IPS DF 19.7 (cell line): ENCODE results near the gene CRMP1.
"Not testable (repeated sequence)": the region's sequence is repeated elsewhere in the genome, so short reads cannot be mapped to it uniquely, and the experiment has no call there.

Experiments used
- DNase-seq: peaks from one replicate; pipeline ENCODE4 v3.0.0-alpha.2; 2013; ENCODE audit warnings: low read depth, low spot score

Gene CRMP1

DNA sequence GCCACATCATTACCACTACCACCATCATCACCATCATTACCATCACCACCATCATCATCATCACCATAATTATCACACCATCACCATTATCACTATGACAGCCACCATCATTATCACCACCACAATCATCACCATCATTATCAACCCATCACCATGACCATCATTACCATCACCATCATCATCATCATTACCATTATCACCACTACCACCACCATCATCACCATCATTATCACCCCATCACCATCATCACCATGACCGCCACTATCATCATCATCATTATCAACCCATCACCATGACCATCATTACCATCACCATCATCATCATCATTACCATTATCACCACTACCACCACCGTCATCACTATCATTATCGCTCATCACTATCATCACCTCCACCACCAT is 36.5 kb downstream of the CRMP1 start:
- DNase-seq = not testable (repeated sequence)

DNA sequence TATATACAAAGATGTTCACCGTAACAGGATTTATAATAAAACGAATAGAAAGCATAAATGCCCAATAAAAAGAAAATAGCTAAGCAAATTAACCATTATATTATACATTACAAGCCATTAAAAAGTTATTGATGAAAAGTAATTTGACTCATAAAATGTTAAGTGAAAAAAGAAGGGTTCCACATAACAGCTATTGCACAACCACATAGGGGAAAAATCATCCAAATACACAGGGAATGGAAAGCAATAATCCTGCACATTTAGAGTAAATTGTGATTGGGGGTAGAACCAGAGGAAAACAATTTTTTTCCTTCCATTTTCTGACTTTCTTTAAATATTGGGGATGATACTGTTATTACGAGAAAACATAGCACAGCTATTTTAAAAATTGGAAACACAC is 38.0 kb downstream of the CRMP1 start:
- DNase-seq = no peak

DNA sequence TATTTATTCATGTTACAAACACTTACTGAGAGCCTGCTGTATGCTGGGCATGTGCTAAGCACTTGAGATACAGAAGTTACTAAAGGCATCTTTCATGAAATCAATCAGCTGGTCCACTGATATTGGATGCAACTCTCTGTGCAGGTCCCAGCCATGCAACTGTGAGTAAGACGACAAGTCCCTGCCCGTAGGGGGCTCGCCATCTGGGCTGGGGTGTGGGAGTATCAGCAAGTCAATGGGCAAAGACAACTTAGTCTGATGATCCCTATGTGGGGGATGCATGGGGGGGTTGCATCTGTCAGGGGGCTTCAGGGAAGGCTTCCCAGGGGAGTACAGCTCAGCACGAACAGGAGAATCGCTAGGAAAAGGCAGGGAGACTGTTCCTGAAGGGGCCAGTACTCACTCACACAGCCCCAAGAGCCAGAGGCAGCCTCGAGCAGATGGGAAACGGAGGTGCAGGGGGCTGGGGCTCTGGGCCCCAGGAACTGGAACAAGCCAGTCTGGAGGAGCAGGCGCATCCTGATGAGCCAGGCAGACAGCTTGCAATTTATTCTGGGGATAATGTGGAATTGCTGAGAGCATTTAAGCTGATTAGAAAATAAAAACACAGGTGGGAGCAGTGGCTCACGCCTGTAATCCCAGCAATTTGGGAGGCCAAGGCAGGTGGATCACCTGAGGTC is 40.2 kb downstream of the CRMP1 start:
- no peak for DNase-seq

DNA sequence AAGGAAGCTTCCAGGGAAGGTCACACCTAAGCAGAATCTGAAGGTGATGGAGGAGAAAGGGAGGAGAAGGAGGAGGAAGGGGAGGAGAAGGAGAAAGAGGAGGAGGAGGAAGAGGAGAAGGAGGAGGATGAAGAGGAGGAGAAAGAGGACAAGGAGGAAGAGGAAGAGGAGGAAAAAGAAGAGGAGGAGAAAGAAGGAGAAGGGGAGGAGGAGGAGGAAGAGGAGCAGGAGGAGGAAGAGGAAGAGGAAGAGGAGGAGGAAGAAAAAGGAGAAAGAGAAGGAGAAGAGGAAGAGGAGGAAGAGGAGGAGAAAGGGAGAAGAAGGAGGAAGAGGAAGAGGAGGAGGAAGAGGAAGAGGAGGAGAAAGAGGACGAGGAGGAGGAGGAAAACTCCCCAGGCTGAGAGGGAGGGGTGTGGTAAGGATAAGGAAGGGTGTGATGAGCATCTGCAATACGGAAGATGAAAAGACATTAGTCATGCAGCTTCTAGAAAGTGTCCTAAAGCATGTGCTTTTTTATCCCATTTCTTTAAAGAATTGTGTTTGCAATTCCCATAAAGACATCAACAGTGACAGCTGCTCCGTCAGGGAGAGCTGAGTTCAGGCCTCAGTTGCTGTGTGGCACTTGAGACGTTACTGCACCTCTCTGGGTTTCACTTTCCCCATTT is 41.1 kb downstream of the CRMP1 start:
- DNase-seq = no peak

DNA sequence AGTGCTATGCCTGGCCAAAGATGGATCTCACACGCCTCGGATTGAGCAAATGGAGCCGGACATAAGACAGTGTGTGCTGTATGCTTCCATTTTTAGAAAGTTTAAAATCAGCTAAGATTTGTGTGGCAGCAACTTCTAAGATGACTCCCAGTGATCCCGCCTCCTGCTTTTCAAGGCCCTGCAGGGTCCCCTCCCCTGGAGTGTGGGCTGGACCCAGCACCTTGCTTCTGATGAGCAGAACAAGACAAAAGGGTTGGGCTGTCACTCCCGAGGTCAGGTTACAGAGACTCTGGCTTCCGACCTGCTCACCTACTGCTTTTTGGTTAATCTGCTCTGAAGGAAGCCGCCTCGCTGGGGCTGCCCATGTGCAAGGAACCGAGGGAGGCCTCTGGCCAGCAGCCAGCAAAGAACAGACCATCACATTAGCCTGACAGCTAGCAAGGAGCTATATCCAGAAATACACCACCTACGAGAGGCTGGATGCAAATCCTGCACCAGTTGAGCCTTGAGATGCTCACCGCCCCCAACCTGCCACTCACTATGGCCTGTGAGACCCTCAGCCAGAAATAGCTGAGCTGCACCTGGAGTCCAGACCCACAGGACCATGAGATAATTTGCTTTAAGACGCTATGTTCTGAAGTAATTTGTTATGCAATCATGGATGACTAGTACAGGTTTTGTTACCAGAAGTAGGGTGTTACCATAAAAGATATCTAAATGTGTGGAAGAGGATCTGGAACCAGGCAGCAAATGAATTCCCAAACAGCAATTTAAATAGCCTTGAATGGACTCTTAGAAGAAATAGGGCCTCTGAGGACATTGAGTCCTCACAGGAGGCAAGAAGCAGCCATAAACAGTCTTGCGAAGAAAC is 47.6 kb downstream of the CRMP1 start:
- no peak for DNase-seq

DNA sequence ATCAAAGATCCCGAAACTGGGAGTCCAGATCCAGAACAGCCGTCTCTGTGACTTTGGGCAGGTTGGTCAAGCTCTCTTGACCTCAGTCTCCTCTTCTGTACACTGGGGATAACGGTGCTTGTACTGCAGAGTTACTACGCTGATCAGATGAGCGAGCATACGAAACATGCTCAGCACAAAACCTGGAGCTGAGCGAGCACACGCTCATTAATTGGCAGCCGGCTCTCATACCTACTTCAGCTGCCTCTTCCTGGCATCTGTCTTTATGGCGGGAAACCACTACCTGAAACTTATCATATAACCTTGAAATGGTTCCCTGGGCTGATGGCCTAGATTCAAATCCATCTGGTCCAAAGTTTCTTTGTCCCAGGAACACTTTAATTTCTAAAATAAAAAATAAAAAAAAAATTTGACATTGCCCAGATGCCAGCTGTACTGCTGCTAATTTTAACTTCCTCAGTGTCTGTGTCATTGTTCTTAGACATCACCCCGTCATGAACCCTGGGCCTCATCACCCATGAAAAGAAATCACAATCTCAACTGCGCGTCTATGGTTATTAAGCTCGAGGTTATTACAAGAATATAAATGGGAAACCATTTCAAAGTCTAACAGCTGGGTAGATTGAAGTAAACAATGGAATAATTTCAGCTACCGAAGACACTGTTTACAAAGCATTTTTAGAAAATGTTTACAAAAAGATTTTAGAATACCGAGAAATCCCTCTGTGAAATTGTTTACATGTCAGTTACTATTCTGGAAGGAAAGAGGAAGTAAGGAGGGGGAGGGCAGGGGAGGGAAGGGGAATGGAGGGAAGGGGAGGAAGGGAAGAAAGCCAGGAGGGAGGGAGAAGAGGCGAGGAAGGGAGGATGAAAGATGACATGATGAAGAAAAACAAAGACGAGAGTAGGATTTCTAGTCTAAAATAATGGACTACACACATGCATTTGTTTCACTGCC is 49.0 kb downstream of the CRMP1 start:
- DNase-seq = no peak

DNA sequence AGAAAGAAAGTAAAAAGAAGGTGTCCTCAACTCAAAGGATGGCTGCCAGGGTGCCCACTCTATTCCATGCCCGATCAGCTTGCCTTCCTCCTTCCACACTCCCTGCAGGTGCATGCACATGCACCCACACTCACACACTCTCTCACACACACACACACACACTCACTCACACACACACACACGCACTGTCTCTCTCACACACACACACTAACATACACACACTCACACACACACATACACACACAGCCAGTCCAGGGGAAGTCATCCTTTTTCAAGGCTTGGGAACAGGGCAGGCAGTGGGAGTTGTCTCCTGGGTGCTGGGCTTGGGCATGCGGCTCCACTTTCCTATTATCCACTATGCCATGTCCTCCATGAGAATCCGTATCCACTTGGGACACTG is 50.4 kb downstream of the CRMP1 start:
- DNase-seq = no peak

DNA sequence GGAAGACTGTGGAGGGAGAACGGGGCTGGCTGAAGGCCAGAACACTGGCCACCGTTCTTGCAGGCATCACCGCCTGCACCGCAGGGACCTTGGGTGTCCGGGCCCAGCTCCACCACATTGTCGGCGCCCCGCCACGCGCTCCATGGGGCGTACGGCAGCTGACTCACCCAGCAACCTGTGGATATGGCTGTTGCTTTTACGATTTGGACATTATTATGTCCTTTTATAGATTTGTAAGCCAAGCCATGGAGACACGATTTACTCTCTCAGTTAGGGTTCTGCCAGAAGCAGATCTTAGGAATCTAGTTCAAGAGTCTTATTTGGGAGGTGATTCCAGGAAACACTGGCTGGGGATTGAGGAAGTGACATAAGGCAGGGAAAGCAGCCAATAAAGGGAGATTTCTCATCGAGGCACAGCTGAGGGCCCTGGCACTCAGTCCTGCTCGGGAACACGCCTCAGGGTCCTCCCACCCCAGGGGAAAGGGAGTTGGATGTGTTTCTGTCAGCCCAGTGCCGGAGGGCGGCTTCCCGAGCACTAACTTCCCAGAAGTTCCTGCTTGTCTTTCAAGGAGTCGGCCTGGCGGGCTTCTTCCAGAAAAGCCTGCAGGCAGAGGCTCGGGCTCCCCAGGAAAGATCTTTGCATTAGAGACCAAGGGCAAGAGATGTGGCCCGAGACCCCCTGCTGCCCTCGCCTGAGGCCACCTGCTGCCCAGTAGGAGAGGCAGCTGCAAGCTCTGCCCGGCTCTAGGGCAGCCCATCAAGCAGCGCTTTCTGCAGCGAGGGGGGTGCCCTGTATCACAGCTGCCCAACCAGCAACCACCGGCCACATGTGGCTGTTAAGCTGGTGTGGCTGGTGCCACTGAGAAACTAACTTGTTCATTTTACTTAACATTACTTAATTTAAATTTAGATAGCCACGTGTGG is 52.9 kb downstream of the CRMP1 start:
- no peak for DNase-seq

DNA sequence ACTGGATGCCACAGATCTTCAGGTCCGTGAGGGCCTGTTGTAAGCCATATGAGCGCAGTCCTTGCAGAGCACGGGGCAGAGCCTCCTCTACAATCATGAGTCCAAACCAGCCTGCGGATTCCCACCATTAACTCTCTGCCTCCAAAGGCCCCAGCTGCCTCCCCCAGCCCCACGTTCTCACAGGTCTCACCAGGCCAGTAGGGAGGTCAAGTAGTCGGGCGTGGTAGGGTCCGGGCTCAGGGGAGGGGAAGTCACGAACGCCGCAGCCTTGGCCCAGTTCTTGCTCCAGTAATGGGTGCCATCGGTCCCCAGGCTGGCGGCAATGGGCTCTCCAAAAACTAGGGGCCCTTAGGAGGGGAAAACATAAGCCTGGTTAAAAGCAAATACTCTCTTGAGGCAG is 53.6 kb downstream of the CRMP1 start:
- DNase-seq = no peak

DNA sequence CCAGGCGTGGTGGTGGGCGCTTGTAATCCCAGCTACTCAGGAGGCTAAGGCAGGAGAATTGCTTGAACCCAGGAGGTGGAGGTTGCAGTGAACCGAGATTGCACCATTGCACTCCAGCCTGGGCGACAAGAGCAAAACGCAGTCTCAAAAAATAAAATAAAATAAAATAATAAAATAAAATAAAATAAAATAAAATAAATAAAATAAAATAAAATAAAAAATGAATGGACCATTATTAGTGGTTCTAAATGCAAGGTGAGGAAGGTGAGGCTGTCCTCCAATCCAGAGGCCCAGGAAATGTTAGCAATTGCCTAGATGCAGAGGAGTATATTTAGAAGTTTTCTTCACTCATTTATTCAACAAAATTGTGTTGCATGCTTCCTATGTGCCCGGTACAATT is 55.4 kb downstream of the CRMP1 start:
- DNase-seq = not testable (repeated sequence)

DNA sequence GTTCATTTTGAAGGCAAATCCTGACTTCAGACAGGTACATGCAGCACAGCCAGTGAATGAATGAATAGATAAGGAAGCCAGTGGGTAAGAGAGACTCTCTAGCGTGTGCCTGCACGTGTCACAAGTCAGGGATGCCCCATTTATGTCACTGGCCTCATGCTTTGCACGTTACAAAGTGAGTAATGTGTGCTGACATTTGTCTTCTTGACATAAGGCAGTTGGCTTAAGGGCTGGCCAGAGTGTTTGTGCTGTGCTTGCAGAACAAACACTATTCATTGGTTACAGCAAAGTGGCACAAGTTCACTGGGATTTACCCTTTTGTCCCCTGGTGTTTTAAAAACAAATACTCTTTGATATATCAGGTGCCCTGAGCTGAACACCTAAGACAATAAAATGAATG is 55.9 kb downstream of the CRMP1 start:
- no peak for DNase-seq

DNA sequence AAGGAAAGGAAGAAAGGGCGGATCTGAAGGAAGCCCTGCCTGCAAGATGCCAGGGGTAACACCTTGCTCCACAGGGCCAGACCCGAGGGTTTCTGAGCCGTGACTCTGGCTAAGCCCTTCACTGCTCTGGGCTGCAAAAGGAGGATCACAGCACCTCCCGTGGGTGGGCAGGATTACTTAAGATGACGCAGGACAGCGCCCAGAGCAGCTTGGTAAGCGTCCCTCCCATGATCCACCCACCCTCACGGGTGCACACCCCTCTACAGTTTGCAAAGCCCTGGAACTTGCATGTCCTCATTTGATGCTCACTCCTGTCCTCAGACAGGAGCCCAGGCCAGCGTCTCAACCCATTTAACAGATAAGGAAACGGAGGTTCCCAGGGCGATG is 64.9 kb downstream of the CRMP1 start:
- DNase-seq = no peak

DNA sequence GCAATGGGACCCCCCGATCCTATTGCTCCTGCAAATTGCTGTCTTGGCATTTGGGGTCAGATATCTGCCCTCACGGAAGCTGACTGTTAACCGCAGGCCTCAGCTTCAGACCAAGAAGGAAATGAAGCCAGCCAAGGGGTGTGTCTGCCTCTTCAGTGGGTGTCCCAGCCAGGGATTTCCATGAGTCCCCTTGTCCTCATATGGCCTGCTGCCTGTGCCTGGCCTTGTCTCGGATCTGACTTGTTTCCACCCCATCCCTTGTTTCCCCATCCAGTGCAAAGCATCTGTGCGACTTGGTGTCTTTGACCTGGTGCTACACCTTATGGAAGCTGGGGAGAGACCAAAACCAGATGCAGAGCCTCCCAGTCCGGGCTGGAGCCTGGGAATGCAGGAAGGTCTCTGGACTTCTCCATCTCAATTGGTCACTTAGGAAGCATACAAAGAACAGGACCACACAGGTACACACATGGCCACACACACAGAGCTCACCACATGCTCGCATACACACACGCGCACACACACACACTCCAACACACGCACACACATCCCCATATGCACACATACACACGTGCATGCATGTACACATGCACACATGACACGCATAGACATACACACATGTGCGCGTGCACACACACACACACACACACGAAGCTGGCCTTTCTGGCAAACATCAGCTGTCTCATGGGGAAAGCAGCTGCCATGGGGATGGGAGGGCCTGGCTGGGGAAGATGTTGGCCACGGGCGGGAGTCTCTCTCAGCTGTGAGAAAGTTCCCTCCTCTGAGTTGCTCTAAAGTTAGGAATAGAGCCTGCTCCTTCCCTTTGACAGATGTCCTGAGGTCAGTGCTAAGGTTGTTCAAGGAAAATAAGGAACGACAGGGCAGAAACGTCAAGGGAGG is 65.5 kb downstream of the CRMP1 start:
- no peak for DNase-seq

DNA sequence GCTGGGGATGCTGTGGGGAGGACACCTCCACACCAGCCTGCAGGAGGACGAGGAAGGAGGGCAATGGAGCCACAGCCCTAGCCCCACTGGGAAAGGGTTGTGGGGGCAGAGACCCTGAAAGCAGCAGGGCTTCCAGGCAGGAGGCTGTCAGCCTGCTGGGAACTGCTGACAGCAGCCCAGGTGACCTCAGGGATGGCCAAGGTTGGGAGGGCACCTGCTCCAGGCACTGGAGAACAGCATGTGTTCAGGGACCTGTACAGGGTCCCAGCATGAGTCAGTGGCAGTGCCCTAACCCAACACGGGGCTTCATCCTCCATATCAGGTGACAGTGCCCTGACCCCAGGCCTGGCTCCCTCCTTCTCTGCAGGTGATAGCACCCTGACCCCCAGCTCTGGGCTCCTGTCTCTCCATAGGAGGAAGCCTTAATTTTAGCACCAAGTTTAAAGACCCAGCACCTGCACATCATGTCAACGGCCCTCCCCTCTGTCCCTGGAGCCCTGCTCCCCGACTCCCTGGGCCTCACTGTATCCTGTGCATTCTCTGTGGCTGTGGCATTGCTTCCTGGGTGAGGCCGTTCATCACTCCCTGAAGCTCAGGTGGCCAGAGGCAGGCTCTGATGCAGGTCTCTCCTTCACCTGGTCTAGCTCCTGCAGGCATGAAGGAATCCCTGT is 66.3 kb downstream of the CRMP1 start:
- DNase-seq = no peak

DNA sequence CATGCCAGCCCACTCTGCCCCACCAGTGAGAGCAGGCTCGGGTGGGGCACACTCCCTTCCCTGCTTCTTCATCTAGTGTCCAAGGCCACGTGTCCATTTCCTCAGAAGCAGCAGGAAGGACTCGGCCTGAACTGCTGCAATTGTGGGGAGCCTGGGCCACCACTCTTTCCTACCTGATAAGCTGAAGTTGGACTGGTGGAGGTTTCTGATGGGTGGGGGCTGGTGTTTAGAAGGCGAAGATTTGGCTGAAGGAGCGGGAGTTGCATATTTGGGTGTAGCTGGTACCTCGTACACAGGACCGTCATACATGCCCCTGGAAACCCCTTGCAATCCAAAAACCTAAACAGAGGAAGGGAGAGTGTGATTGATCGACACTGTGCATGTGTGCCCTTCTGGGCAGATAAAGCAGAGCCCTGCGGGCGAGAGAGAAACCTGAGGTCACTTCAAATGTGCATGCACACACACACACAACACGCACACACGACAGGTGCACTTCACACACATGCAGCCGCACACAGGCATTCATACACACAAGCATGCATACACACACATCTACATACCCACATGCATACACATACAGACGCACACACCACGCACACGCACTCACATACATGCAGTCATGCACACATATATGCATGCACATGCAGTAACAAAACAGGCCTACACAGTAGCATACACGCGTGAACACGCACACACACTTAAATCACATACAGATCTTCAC is 67.4 kb downstream of the CRMP1 start:
- DNase-seq = no peak

DNA sequence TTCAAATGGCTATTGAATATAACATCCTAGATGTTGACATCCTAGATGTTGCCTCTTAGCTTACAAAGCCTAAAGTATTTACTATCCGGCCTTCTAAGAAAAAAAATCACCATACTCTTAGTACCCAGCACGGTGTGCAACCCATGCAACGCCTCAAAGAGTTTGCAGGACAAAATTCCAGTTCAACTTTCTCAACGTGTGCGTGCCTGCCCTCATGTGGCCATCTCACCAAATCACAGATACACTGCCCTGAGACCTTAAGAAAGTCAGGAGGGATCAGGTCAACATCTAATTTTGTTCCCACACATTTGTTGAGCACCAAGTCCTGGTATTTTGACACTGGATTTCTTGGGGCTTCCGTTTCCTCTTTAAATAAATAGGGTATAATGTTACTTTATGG is 68.3 kb downstream of the CRMP1 start:
- DNase-seq = no peak

DNA sequence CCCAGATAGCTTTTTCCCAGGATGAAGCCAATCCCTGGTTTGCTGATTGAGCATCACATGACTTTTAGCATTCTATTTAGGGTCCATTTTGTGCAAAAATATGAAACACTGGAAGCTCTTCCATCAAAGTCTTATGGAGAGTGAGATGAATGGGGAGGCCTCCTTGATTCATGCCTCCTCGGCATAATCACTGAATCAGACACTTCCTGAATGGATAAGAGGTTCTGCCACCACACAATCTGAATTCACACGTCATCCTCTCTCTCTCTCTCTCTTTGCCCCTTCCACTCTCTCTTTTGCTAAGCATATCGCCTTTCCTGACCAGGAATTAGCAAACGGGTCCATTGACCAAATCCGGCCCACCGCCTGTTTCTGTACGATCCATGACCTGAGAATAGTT is 68.7 kb downstream of the CRMP1 start:
- no peak for DNase-seq

DNA sequence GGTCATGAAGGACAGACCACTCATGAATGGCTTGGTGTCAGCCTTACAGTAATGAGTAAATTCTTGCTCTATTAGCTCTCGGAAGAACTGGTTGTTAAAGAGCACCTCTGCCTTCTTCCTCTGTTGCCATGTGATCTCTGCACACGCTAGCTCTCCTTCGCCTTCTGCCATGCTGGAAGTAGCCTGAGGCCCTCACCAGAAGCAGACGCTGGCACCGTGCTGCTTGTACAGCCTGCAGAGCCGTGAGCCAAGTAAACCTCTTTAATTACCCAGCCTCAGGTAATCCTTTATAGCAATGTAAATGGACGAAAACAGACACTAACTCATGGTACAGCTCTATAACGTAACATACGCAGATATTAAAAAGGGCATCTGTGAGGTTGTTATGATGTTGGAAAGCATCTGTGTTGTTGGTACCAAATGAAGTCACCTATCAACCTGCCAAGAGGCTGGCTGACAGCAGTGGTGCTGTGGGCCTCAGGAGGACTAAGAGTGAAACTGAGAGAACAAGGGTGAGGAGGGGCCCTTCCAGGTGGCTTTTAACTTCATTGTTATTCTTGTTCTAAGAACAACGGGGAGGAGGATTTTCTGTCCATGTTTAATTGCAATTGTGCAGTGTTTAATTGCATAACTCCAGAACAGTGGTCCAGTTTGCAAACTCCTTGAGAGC is 69.2 kb downstream of the CRMP1 start:
- no peak for DNase-seq
